NCI-H2196 treated with DMSO at 0.1 percent for 48 hours (cell line): Measurements from ENCODE around the gene ZNF280B.
"Not testable (repeated sequence)": the region's sequence is repeated elsewhere in the genome, so short reads cannot be mapped to it uniquely, and the experiment has no call there.

Source experiments
- DNase-seq: peaks from one replicate; lab custom pipeline; 2025; ENCODE audit not compliant: unreplicated experiment; lab: John Stamatoyannopoulos, UW

Gene ZNF280B

DNA sequence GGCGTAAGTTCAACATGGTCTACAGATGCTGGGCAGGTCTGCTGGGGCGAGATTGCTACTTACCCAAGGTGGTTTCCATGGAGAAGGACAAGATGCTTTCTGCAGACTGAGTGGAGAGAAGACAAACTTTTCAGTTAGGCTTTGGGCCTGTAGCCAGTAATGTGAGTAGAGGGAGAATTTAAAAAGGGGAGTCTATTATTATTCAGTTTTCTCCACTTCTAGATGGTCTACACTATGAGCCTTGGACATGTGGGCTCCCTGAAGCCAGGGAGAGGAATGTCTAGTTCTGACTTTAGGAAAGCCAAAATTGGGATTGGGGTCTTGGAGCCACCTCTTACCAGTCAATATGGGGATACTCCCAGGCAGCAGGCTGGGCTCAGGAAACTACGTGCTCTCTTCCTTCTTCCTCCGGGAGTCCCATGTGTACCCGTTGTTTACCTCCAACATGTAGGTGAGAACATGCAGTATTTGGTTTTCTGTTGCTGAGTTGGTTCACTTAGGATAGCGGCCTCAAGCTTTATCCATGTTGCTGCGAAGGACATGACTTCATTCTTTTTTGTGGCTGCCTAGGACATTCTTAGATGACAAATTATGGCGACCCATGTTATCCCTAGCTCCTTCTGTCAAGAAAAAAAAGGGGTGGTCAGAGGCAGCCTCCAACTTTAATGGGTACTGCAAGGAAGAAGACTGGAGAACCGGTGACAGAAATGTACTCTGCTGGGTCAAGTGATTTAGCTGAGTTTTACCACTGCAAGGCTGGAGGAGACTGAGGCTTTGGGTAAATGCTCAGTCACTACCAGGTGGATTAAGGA is 26.3 kb upstream of the ZNF280B start:
- no peak for DNase-seq

GRCh38 chr22:22533863-22534262 is 25.3 kb upstream of the ZNF280B start:
- no peak for DNase-seq

GRCh38 chr22:22533417-22533816 is 24.9 kb upstream of the ZNF280B start:
- no peak for DNase-seq

DNA sequence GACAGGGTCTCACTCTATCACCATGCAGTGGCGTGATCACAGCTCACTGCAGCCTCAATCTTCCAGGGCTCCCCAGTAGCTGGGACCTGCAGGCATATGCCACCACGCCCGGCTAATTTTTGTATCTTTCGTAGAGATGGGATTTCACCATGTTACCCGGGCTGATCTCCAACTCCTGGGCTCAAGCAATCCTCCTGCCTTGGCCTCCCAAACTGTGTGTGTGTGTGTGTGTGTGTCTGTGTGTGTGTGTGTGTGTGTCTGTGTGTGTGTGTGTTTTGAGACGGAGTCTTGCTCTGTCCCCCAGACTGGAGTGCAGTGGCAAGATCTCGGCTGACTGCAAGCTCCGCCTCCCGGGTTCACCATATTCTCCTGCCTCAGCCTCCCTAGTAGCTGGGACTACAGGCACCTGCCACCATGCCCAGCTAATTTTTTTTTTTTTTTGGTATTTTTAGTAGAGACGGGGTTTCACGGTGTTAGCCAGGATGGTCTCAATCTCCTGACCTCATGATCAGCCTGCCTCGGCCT is 24.1 kb upstream of the ZNF280B start:
- not testable (repeated sequence) for DNase-seq

DNA sequence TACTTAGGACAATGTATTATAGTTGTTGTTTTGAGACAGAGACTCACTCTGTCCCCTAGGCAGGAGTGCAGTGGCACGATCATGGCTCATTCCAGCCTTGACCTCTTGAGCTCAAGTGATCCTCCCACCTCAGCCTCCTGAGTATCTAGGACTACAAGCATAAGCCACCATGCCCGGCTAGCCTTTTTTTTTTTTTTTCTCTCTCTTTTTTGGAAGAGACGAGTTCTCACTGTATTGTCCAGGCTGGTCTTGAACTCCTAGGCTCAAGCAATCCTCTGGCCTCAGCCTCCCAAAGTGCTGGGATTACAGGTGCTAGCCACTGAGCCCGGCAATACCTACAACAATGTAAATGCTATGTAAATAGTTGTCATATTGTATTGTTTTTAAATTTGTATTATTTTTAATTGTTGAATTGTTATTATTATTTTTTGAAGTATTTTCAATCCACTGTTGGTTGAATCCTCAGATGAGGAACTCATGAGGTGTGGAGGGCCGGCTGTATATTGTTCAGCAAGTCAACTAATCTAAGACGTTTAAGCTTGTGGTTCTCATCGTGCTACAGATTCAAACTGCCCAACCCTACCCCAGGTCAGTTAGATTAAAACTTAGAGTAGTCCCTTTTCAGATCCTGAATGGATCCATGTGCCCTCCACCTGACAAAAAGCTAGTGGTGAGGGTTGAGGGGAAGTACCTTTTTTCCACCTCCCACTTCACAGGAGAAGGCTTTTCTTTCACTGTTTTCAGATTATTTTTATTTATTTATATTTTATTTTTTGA is 23.4 kb upstream of the ZNF280B start:
- DNase-seq: no peak

DNA sequence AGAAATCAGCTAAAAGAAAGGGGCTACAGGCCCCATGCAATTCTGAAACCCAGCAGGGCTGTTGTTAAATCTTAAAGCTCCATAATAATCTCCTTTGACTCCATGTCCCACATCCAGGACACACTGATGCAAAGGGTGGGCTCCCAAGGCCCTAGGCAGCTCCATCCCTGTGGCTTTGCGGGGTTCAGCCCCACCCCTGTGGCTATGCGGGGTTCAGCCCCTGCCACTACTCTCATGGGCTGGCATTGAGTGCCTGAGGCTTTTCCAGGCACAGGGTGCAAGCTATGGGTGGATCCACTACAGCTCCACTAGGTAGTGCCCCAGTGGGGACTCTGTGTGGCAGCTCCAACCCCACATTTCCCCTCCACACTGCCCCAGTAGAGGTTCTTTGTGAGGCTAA is 20.2 kb upstream of the ZNF280B start:
- no peak for DNase-seq

GRCh38 chr22:22527312-22527711 is 18.8 kb upstream of the ZNF280B start:
- DNase-seq: no peak

DNA sequence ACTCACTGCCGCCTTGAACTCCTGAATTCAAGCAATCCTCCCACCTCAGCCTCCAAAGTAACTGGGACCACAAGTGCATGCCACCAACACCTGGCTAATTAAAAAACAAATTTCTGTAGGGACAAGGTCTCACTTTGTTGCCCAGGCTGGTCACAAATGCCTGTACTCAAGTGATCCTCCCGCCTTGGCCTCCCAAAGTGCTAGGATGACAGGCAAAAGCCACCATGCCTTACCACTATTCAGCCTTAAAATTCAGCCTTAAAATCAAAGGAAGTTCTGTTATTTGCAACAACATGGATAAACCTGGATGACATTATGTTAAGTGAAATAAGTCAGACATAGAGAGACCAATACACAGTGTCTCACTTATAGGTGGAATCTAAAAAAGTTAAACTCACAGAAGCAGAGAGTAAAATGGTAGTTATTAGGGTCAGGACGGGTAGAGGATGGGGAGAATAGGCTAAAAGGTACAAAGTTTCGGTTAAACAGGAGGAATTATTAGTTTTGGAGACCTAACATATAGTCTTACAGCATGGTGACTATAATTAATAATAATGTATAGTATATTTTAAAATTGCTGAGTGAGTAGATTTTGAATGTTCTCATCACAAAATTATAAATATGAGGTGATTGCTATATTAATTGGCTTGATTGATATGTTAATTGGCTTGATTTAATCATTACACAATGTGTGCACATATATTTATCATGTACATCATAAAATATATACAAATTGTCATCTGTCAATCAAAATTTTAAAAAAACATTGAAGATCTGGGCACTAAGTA is 17.8 kb upstream of the ZNF280B start:
- no peak for DNase-seq

DNA sequence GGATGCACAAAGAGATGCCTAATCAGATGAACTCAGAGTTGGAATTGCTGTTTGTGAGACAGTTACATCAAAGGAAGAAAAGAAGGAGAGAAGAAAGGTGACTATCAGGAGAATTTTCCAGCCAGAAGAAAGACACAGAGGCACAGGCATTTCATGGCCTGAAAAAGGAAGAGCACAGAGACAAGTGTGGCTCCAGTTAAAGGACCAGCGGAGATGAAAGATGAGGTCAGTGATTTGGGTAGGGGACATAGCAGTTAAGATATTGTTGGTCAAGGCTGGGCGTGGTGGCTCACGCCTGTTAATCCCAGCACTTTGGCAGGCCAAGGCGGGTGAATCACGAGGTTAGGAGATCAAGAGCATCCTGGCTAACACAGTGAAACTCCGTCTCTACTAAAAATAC is 15.0 kb upstream of the ZNF280B start:
- DNase-seq: no peak

DNA sequence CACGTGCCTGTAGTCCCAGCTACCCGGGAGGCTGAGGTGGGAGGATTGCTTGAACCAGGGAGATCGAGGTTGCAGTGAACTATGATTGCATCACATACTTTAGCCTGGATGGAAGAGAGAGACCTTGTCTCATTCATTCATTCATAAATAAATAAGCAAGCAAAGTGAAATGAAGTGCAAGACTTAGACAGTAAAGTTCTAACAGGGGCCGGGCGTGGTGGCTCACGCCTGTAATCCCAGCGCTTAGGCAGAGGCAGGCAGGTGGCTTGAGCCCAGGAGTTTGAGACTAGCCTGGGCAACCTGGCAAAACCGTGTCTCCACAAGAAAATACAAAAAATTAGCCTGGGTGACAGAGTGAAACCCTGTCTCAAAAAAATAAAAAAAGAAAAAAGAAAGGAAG is 13.1 kb upstream of the ZNF280B start:
- no peak for DNase-seq

DNA sequence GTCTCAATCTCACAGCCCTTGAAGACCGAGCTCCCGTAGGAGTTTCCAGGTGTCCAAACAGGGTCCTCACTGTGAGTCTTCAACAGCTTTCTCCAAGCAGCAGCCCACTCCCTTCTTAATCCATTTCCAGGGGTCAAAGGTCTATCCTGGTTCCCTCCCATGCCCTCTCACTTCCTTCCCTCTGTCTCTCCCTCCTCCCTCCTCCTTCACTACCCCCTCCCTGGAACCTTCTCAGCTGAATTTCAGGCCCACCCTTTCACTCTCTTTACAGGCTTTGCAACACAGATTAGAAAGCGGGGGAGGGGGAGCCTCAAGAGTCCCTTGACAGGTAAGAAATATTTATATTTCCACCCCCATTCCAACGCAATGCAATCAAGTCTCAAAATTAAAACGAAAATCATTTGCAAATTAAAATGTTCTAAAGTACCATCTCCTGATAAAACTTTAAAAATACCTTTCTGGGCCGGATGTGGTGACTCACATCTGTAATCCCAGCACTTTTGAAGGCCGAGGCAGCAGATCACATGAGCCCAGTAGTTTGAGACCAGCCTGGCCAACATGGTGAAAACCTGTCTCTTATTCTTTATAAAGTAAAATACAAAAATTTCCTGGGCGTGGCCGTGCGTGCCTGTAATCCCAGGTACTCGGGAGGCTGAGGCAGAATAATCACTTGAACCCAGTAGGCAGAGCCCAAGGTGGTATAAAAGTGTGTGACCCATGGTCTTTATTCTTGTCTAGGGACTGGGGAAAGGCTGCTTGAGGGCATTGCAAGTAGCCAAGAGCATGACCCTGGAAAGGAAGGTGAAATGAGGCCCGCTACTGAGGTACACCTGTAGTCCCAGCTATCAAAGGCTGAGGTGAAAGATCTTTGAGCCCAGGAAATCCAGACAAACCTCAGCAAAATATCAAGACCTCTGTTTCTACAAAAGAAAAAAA is 12.4 kb upstream of the ZNF280B start:
- no peak for DNase-seq

DNA sequence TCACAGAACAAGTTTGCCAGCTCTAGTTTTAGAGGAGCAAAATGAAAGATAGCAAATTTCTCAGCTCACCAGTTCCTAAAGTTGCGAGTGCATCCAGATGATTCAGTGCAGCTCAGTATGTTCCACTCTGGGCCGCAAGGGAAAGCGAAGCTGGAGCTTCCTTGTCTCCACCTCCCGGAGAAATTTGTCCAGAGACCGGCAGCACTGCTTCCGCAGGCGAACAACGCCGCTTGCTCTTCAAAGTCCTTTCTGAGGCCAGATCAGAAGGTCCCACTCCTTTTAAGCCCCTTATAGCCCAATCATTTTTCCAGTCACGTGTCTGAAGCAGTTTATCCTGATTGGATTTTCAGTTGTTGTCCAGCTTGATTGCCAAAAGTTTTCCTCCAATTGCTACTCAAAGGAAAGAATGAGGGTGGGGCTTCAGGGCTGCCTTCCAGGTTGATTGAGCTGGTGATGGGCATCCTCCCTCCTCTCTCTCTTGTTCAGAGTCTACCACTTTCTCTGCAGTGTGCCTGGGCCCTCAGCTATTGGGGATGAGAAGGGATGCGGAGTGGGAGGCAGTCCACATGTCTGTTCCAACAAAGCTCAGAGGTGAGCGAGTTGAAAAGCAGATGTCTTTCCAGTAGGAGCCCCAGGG is 11.6 kb upstream of the ZNF280B start, which contains the start of gene ZNF280A:
Gene ZNF280A (minus strand): TSS at position 251 of the 637 bp plus-strand sequence. CDS start 4,640 bp downstream, outside the sequence.
- no peak for DNase-seq

- DNase-seq: no peak
These were observed 11.0 kb upstream of the ZNF280B start for GRCh38 chr22:22519591-22519990.

- DNase-seq: no peak
These were observed 8.4 kb upstream of the ZNF280B start for GRCh38 chr22:22516992-22517391.

- no peak for DNase-seq
These were observed 7.3 kb upstream of the ZNF280B start for GRCh38 chr22:22515890-22516289.

DNA sequence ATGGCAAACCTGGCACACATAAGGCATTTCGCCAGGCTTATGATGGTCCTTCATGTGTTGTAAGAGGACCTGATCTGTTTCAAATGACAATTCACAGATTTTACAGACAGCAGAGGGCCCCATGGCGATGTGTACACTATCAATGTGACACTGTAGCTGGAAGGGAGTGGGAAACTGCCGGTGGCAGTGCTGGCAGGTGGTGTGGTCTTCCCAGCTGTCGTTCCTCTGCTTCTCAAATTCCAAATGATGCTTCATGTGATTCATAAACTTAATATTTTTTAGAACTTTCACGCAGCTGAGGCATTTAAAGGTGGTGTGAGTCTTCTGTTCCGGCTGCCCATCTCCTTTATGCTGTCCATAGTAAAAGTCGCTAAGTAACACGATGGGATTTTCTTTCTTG is 5.9 kb upstream of the ZNF280B start:
- not testable (repeated sequence) for DNase-seq

GRCh38 chr22:22513619-22514018 is 5.1 kb upstream of the ZNF280B start:
- no peak for DNase-seq

DNA sequence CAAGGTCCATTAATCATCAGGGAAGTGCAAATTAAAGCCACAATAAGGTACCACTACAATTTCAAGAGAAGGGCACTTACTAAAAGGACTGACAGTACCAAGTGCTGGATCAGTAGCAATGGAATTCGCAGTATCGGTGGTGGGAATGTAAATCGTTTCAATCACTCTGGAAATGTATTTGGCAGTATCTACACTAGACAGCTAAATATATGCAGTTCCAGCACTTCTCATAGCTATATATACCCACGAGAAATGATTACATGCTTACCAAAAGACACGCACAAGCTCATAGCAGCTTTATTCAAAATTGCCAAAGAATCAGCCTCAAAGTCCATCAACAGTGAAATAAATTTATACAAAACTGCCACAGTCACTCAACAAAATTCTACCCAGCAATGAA is 4.4 kb upstream of the ZNF280B start:
- DNase-seq: no peak

GRCh38 chr22:22510833-22511232 is 2.3 kb upstream of the ZNF280B start:
- DNase-seq: not testable (repeated sequence)

- DNase-seq: not testable (repeated sequence)
These were observed 1.4 kb upstream of the ZNF280B start for GRCh38 chr22:22509912-22510311.
